GM19043 (cell line): ENCODE results near the gene BICDL1.
A peak's percentile ranks its signal among the peaks of the same experiment; 100 is the strongest.
"Not testable (repeated sequence)": the region's sequence is repeated elsewhere in the genome, so short reads cannot be mapped to it uniquely, and the experiment has no call there.

Experiments
- ATAC-seq: cut with Tn5 transposase; IDR thresholded peaks from one replicate; pipeline ENCODE4 v1.9.1; 2021; ENCODE audit warnings: low read depth; ENCODE audit not compliant: unreplicated experiment

Gene BICDL1

GRCh38 chr12:119988472-119989360, at the start of gene BICDL1:
BICDL1 (plus strand) TSS chr12:119989236; CDS start chr12:119989869, 633 bp downstream.
- ATAC-seq = peak; percentile 73

- ATAC-seq = no peak
Observed at GRCh38 chr12:119940897-119941296, 48.1 kb upstream of the BICDL1 start.

- no peak for ATAC-seq
Observed at GRCh38 chr12:119942386-119942785, 46.6 kb upstream of the BICDL1 start.

- ATAC-seq = no peak
Observed at GRCh38 chr12:119946213-119946612, 42.8 kb upstream of the BICDL1 start.

- no peak for ATAC-seq
Observed at GRCh38 chr12:119949145-119949544, 39.9 kb upstream of the BICDL1 start.

- ATAC-seq = no peak
Observed at GRCh38 chr12:119949594-119949993, 39.4 kb upstream of the BICDL1 start.

GRCh38 chr12:119956047-119956446, 33.0 kb upstream of the BICDL1 start:
- no peak for ATAC-seq

- ATAC-seq = no peak
Observed at GRCh38 chr12:119957135-119957534, 31.9 kb upstream of the BICDL1 start.

- no peak for ATAC-seq
Observed at GRCh38 chr12:119959435-119959834, 29.6 kb upstream of the BICDL1 start.

GRCh38 chr12:119964123-119964522, 24.9 kb upstream of the BICDL1 start:
- no peak for ATAC-seq

GRCh38 chr12:119964929-119965328, 24.1 kb upstream of the BICDL1 start:
- no peak for ATAC-seq

GRCh38 chr12:119980242-119980641, 8.8 kb upstream of the BICDL1 start:
- ATAC-seq = no peak

- not testable (repeated sequence) for ATAC-seq
Observed at GRCh38 chr12:119980702-119981101, 8.3 kb upstream of the BICDL1 start.

GRCh38 chr12:119989361-119989730, 310 bp downstream of the BICDL1 start:
- peak; percentile 12 for ATAC-seq

GRCh38 chr12:119989731-119990381, 820 bp downstream of the BICDL1 start:
- peak; percentile 21 for ATAC-seq

- ATAC-seq = no peak
Observed at GRCh38 chr12:119990382-119990874, 1.4 kb downstream of the BICDL1 start.

- ATAC-seq = no peak
Observed at GRCh38 chr12:119992129-119992705, 3.2 kb downstream of the BICDL1 start.

GRCh38 chr12:119994892-119995658, 6.0 kb downstream of the BICDL1 start:
- ATAC-seq = no peak

GRCh38 chr12:119996417-119996816, 7.4 kb downstream of the BICDL1 start:
- ATAC-seq = no peak

- no peak for ATAC-seq
Observed at GRCh38 chr12:119998471-119999245, 9.6 kb downstream of the BICDL1 start.
